ENCODE data around the gene SAPCD2.

- TF ChIP-seq CTCF (IDR thresholded peaks at IDR 0.05) (no peak), POLR2A (IDR thresholded peaks at IDR 0.05) (no peak)
Observed at GRCh38 chr9:137069508-137070091, 757 bp downstream of the SAPCD2 start.
